Breast epithelium (tissue), 4 donors: ENCODE results near the gene KDF1. TPM values are rescaled to one million over a fixed set of nuclear protein-coding genes. Genes with fewer than 3 reads are reported as not detected.
A peak's percentile ranks its signal among the peaks of the same experiment; 100 is the strongest.

ENCODE experiments used
- DNase-seq, 2 donors: peaks; one replicate each; pipeline ENCODE4 v3.0.0-alpha.2; 2019; ENCODE audit warnings: low spot score in 2 of 2
- H3K27ac ChIP-seq, 2 donors: fragments of 200-600 bp; sonication (generic) in 1 of 2; one replicate each; pipeline ENCODE4 v1.5.1; 2016 to 2019; ENCODE audit warnings: mild to moderate bottlenecking in 1 of 2
- H3K27me3 ChIP-seq, 2 donors: fragments of 200-600 bp; sonication (generic) in 1 of 2; one replicate each; pipeline versions ENCODE4 v1.5.1 to v1.6.0; 2017 to 2019; ENCODE audit warnings: control low read depth in 1 of 2, mild to moderate bottlenecking in 1 of 2
- H3K36me3 ChIP-seq: fragments of 200-600 bp; one replicate; pipeline ENCODE4 v1.5.1; 2019
- H3K4me1 ChIP-seq, 2 donors: fragments of 200-600 bp; sonication (generic); one replicate each; pipeline ENCODE4 v1.5.1; 2016 to 2019; ENCODE audit warnings: control low read depth in 1 of 2
- H3K4me3 ChIP-seq, 3 donors: fragments of 200-600 bp; sonication (generic); 1 replicate in 2 of 3; 2 replicates in 1 of 3; pipeline ENCODE4 v1.5.1; 2016 to 2019; ENCODE audit warnings: mild to moderate bottlenecking in 3 of 3, moderate library complexity in 2 of 3
- H3K9me3 ChIP-seq, 2 donors: fragments of 200-600 bp; sonication (generic) in 1 of 2; one replicate each; pipeline ENCODE4 v1.5.1; 2016 to 2019; ENCODE audit warnings: control low read depth in 1 of 2
- CTCF ChIP-seq, 3 donors: fragments of 450-650 bp; IDR thresholded peaks; one replicate each; pipeline ENCODE4 v1.5.1; 2016 to 2017; ENCODE audit warnings: antibody characterized with exemption in 3 of 3, mild to moderate bottlenecking in 3 of 3, moderate library complexity in 3 of 3
- POLR2A ChIP-seq: fragments of 450-650 bp; IDR thresholded peaks from one replicate; pipeline ENCODE4 v1.6.1; 2016; ENCODE audit warnings: antibody characterized with exemption, mild to moderate bottlenecking, moderate library complexity
- POLR2AphosphoS5 ChIP-seq, 3 donors: sonication (generic); formaldehyde crosslinking; IDR thresholded peaks; one replicate each; pipeline ENCODE4 v1.6.1; 2017; ENCODE audit warnings: antibody characterized with exemption in 3 of 3
- intact Hi-C: fragments of 100-400 bp; cut with DNase I; formaldehyde crosslinking; loops from one replicate; pipeline ENCODE4 v1.15.1; 2023; ENCODE audit warnings: low total_unique reads
- total RNA-seq, 3 donors: library from RNA; depleted of rRNA; stranded (reverse); fragments of >200 nt; gene quantifications; one replicate each; pipeline ENCODE4 v1.1.0, GENCODE V29; 2016

Gene KDF1
- total RNA-seq, 3 donors from 2014 or later, result 10.8 to 22.2 TPM; not detected in 1

GRCh38 chr1:27001570-27002360 lies 41.5 kb upstream of the KDF1 start:
- intact Hi-C loops, result no loop called here
- no peaks in the 10 kb centered on the region for H3K36me3 ChIP-seq
- H3K27ac ChIP-seq, result peak overlapping the region; percentile 95
- peaks cover 14 to 38% of the 10 kb centered on the region in 2 donors for H3K4me1 ChIP-seq
- no peaks in the 10 kb centered on the region for H3K27me3 ChIP-seq
- H3K9me3 ChIP-seq, result no peaks in the 10 kb centered on the region
- H3K4me3 ChIP-seq, result no peak overlapping the region
- peak; percentile 72 to 96 for DNase-seq
- TF ChIP-seq POLR2A (no peak), POLR2AphosphoS5 (IDR thresholded peaks at IDR 0.05) (peak in 1 of 3 donors; percentile 81), CTCF (IDR thresholded peaks at IDR 0.05) (peak in 1 of 3 donors; percentile 19)

- intact Hi-C loops, result no loop called here
- DNase-seq, result no peak
- no peaks in the 10 kb centered on the region for H3K36me3 ChIP-seq
- no peak for TF ChIP-seq POLR2A
- no peak for TF ChIP-seq POLR2AphosphoS5 (IDR thresholded peaks at IDR 0.05)
- no peak for TF ChIP-seq CTCF (IDR thresholded peaks at IDR 0.05)
- H3K4me1 ChIP-seq, result peaks cover 14 to 38% of the 10 kb centered on the region in 2 donors
- no peaks in the 10 kb centered on the region for H3K27me3 ChIP-seq
- H3K9me3 ChIP-seq, result no peaks in the 10 kb centered on the region
- no peak overlapping the region for H3K4me3 ChIP-seq
- peak overlapping the region; percentile 95 for H3K27ac ChIP-seq
Observed at GRCh38 chr1:27000817-27001460, 40.7 kb upstream of the KDF1 start.

GRCh38 chr1:27000090-27000816 lies 40.0 kb upstream of the KDF1 start:
- no peak for TF ChIP-seq POLR2A
- peaks cover 14 to 34% of the 10 kb centered on the region in 2 donors for H3K4me1 ChIP-seq
- no peaks in the 10 kb centered on the region for H3K36me3 ChIP-seq
- H3K9me3 ChIP-seq, result no peaks in the 10 kb centered on the region
- peak overlapping the region; percentile 95 for H3K27ac ChIP-seq
- intact Hi-C loops, result no loop called here
- H3K27me3 ChIP-seq, result no peaks in the 10 kb centered on the region
- H3K4me3 ChIP-seq, result no peak overlapping the region
- DNase-seq, result no peak

- TF ChIP-seq POLR2AphosphoS5 (IDR thresholded peaks at IDR 0.05) (peak; percentile 63 to 85 (median 83)), CTCF (IDR thresholded peaks at IDR 0.05) (no peak), POLR2A (no peak)
- H3K36me3 ChIP-seq, result no peaks in the 10 kb centered on the region
- H3K27ac ChIP-seq, result peak overlapping the region; percentile 95
- DNase-seq, result peak; percentile 82 to 98
- H3K27me3 ChIP-seq, result peaks cover 0 to 4% of the 10 kb centered on the region in 2 donors
- intact Hi-C loops, result loop anchor here (2.0 kb wide), 1 partner anchor 13 kb away; the partner anchor contains the start of gene TENT5B
- peaks cover 8 to 27% of the 10 kb centered on the region in 2 donors for H3K4me1 ChIP-seq
- H3K9me3 ChIP-seq, result no peaks in the 10 kb centered on the region
- H3K4me3 ChIP-seq, result no peak overlapping the region
Observed at GRCh38 chr1:26999440-26999987, 39.2 kb upstream of the KDF1 start.
